ENCODE data around the gene SERPINE3.

SERPINE3 gene

DNA sequence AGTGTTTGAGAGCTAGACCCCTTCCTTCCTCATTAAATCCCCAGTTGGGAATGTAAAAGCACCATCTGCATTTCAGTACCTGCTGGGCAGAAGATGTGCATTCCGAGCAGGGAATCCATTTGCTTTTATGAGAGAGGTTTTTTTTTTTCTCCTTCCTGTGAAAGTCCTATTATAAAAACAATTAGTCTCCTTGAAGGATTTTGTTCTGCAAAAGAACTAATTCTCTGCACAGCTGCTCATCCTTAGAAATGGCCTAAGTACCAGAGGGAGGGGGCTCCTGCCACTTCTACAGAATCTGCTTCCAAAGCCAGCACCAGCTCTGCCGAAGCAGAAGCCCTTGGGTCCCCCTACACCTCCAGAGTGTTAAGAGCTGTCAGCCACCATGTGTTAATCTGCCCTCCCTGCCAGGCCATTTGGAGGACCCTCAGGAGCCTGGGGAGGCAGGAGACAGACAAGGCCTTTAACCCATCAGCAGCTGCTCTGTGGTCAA, 36.4 kb upstream of the SERPINE3 start:
- no peak for TF ChIP-seq CTCF (IDR thresholded peaks at IDR 0.05)
- Histone ChIP-seq H3K36me3 (no peaks in the 10 kb centered on the region), H3K4me3 (ENCODE audit: low read depth in 1 of 2, low read length in 1 of 2) (no peak overlapping the region), H3K9me3 (no peaks in the 10 kb centered on the region), H3K27ac (no peak overlapping the region), H3K4me1 (ENCODE audit: control insufficient read depth in 1 of 2, insufficient read depth in 1 of 2, low read depth in 1 of 2, low read length in 1 of 2) (no peaks in the 10 kb centered on the region), H3K27me3 (no peaks in the 10 kb centered on the region)

- H3K4me3 ChIP-seq (ENCODE audit: low read depth in 1 of 2, low read length in 1 of 2) = no peak overlapping the region
- H3K27ac ChIP-seq = no peak overlapping the region
- H3K27me3 ChIP-seq = no peaks in the 10 kb centered on the region
- no peaks in the 10 kb centered on the region for H3K9me3 ChIP-seq
- TF ChIP-seq CTCF (IDR thresholded peaks at IDR 0.05) = no peak
- H3K4me1 ChIP-seq (ENCODE audit: control insufficient read depth in 1 of 2, insufficient read depth in 1 of 2, low read depth in 1 of 2, low read length in 1 of 2) = no peaks in the 10 kb centered on the region
- H3K36me3 ChIP-seq = no peaks in the 10 kb centered on the region
These were observed 35.6 kb upstream of the SERPINE3 start for GRCh38 chr13:51303882-51304281.

GRCh38 chr13:51305271-51305967, 34.1 kb upstream of the SERPINE3 start:
- Histone ChIP-seq H3K27ac (no peak overlapping the region), H3K4me1 (ENCODE audit: control insufficient read depth in 1 of 2, insufficient read depth in 1 of 2, low read depth in 1 of 2, low read length in 1 of 2) (no peaks in the 10 kb centered on the region), H3K27me3 (no peaks in the 10 kb centered on the region), H3K4me3 (ENCODE audit: low read depth in 1 of 2, low read length in 1 of 2) (no peak overlapping the region), H3K9me3 (no peaks in the 10 kb centered on the region), H3K36me3 (no peaks in the 10 kb centered on the region)
- no peak for TF ChIP-seq CTCF (IDR thresholded peaks at IDR 0.05)

- no peaks in the 10 kb centered on the region for H3K4me1 ChIP-seq (ENCODE audit: control insufficient read depth in 1 of 2, insufficient read depth in 1 of 2, low read depth in 1 of 2, low read length in 1 of 2)
- TF ChIP-seq CTCF (IDR thresholded peaks at IDR 0.05) = no peak
- H3K36me3 ChIP-seq = no peaks in the 10 kb centered on the region
- no peak overlapping the region for H3K27ac ChIP-seq
- H3K27me3 ChIP-seq = no peaks in the 10 kb centered on the region
- H3K9me3 ChIP-seq = no peaks in the 10 kb centered on the region
- H3K4me3 ChIP-seq (ENCODE audit: low read depth in 1 of 2, low read length in 1 of 2) = no peak overlapping the region
These were observed 30.7 kb upstream of the SERPINE3 start for GRCh38 chr13:51308781-51309180.

- Histone ChIP-seq H3K4me1 (ENCODE audit: control insufficient read depth in 1 of 2, insufficient read depth in 1 of 2, low read depth in 1 of 2, low read length in 1 of 2) (no peaks in the 10 kb centered on the region), H3K36me3 (no peaks in the 10 kb centered on the region), H3K9me3 (no peaks in the 10 kb centered on the region), H3K4me3 (ENCODE audit: low read depth in 1 of 2, low read length in 1 of 2) (no peak overlapping the region), H3K27ac (no peak overlapping the region), H3K27me3 (no peaks in the 10 kb centered on the region)
- TF ChIP-seq CTCF (IDR thresholded peaks at IDR 0.05) = no peak
These were observed 28.3 kb upstream of the SERPINE3 start for GRCh38 chr13:51311231-51311630.
